ENCODE measurements around the gene USH1C.

The USH1C gene

DNA sequence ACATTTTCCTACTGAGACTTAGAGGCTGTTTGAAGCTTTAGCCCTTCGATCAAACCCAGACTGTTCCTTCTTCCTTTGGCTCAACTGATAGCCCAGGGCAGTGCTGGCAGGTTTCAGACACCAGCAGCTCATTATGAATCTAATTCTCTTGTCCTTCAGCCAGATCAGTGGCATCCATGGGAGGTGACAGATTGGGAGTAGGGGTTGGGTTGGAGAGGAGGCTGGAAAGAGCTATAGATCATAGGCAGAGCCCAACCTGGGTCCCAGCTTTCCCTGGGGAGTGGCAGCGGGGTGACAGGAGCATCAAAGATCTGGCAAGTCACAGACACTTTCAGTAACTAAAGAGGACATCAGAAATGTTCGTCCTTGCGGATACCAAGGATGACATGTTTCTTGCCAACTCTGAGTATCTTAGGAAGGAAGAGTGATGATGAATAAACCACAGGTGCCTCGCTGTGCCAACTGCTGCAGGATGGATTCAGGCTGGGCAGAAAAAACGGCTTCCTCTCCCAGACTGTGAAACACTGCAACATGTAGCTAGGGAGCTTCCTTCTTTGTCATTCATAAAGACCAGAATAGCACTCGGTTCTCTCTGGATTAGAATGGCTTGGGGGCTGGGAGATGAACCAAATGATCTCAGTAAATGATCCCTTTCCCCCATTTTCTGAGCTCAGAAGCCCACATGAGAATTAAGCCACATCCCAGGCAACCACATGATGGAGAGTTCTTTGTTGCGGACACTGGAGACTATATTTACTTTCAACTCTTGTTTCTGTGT is 86.6 kb downstream of the USH1C start:
- DNase-seq (ENCODE audit: insufficient read length): no peak
- TF ChIP-seq TAF1 (IDR thresholded peaks at IDR 0.05; ENCODE audit: borderline replicate concordance, low read depth, low read length) (no peak), POLR2AphosphoS5 (IDR thresholded peaks at IDR 0.05; ENCODE audit: low read depth, low read length) (no peak), POLR2A (IDR thresholded peaks at IDR 0.05; ENCODE audit: low read depth, low read length) (no peak)
- FAIRE-seq: no peak

DNA sequence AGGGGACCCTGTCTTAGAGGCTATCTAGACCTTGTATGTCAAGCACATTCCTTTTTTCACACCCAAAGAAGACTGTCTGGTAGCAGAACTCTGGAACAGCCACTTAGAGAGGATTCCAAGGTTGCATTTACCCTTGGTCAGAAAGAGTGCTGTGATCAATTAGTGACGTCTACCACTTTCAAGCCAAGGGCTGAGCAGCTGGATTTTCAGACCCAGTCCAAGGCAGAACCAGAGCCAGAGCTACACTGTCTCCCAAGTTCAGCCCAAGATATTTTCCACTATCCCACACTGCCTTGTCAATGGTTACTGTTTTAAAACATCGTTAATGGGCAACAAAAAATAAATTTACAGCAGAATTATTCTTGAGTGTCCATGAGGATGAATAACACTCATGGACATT is 91.5 kb downstream of the USH1C start:
- DNase-seq (ENCODE audit: insufficient read length) (no peak), FAIRE-seq (no peak)
- no peak for TF ChIP-seq POLR2A (IDR thresholded peaks at IDR 0.05; ENCODE audit: low read depth, low read length)
- no peak for TF ChIP-seq TAF1 (IDR thresholded peaks at IDR 0.05; ENCODE audit: borderline replicate concordance, low read depth, low read length)
- TF ChIP-seq POLR2AphosphoS5 (IDR thresholded peaks at IDR 0.05; ENCODE audit: low read depth, low read length): no peak

DNA sequence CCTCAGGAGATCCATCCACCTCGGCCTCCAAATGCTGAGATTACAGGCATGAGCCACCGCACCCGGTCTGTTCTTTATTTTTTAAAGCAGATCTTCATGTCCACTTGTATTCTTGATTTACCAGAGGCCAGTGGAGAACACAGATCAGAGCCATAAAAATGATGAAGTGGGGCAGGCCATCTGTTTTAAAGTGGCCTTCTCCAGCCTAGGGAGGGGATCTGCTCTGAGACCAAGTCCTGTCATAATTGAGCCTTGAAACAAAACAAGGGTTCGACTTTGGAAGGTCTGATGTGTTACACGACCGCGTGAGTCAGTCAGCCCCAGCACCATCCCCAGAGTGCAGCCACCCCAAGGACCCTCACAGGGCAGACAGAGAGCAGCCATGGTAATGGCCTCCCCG is 95.1 kb downstream of the USH1C start:
- TF ChIP-seq TAF1 (IDR thresholded peaks at IDR 0.05; ENCODE audit: borderline replicate concordance, low read depth, low read length): no peak
- TF ChIP-seq POLR2AphosphoS5 (IDR thresholded peaks at IDR 0.05; ENCODE audit: low read depth, low read length): no peak
- TF ChIP-seq POLR2A (IDR thresholded peaks at IDR 0.05; ENCODE audit: low read depth, low read length): no peak
- no peak for FAIRE-seq
- DNase-seq (ENCODE audit: insufficient read length): no peak

DNA sequence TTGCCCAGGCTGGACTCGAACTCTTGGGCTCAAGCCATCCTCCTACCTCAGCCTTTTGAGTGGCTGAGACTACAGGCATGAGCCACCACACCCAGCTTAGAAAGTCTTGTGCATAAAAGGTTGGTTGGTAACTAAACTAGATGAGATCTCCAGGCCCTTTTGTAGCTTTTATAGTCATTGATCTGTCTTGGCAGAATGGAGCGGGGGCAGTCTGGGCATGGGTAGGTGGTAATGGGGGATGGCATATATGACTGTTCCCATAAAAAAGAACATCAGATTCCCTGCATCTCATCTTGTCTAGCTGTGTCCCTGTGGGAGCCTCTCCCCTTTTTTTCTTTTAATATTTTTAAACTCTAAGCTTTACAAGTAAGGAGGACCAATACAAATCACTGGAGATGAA is 97.7 kb downstream of the USH1C start:
- FAIRE-seq (no peak), DNase-seq (ENCODE audit: insufficient read length) (no peak)
- TF ChIP-seq POLR2A (IDR thresholded peaks at IDR 0.05; ENCODE audit: low read depth, low read length): no peak
- no peak for TF ChIP-seq POLR2AphosphoS5 (IDR thresholded peaks at IDR 0.05; ENCODE audit: low read depth, low read length)
- TF ChIP-seq TAF1 (IDR thresholded peaks at IDR 0.05; ENCODE audit: borderline replicate concordance, low read depth, low read length): no peak

DNA sequence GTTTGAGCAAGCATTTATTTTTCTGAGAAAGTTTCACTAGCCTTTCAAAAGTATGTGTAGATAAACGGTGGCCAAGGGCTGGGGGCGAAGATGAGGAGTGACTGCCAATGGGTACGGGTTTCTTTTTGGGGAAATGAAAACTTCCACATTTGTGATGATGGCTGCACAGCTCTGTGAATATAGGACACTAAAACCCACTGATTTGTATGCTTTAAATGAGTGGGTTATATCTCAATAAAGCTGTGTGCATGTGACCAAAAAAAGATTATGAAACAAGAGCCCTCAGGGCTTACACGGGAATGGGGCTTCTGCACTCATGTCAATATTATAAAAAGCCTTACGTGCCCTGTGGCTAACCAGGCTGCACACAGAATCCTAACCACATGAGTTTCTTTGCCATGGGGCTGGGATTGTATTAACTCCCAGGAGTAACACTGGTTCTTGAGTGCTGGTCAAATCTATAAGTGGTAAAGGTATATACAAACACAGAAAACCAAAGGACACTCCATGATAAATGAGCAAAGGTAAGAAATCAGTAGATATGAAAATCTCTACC is 98.9 kb downstream of the USH1C start:
- DNase-seq (ENCODE audit: insufficient read length) (no peak), FAIRE-seq (no peak)
- TF ChIP-seq POLR2AphosphoS5 (IDR thresholded peaks at IDR 0.05; ENCODE audit: low read depth, low read length) (no peak), POLR2A (IDR thresholded peaks at IDR 0.05; ENCODE audit: low read depth, low read length) (no peak), TAF1 (IDR thresholded peaks at IDR 0.05; ENCODE audit: borderline replicate concordance, low read depth, low read length) (no peak)

DNA sequence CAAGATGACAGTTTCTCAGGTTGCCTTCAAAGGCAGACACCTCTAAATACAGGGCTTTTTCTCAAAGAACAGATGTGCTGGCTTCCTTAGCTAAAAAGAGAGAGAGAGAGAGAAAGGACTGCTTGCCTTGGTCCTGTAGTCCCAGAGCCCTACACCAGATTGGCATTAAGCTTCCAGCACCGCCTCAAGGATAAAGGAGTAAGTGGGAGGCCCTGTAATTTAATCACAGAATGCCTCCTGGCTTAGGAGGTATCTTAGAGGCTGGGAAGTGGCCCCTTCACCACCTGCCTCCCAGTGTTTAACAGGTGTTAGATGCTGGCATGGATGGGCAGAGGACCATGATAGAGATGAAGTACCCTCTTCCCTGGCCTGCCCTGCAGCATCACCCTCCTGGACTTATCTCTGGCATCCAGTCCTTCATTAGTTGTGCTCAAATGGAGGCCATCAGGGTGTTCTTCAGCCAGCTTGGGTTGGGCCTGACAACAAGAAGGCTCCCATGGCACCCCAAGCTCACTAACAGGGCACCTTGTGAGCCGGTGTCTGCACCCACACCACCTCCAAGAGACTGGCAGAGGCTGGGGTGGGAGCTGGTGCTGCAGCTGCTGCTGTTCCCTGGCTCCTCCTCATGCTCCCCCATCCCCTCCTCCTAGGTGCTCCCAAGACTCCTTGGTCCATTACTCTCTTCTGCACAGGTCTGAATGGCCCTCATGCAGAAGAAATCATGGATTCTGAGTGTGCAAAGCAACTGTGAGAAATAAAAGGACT is 100.1 kb downstream of the USH1C start:
- TF ChIP-seq POLR2AphosphoS5 (IDR thresholded peaks at IDR 0.05; ENCODE audit: low read depth, low read length): no peak
- TF ChIP-seq POLR2A (IDR thresholded peaks at IDR 0.05; ENCODE audit: low read depth, low read length): no peak
- TF ChIP-seq TAF1 (IDR thresholded peaks at IDR 0.05; ENCODE audit: borderline replicate concordance, low read depth, low read length): no peak
- FAIRE-seq (no peak), DNase-seq (ENCODE audit: insufficient read length) (no peak)
